K562 (cell line): Measurements from ENCODE around the gene LSM4. TPM values are rescaled to one million over a fixed set of nuclear protein-coding genes. Genes with fewer than 3 reads are reported as not detected.

Experiments used
- CXXC5 ChIP-seq: fragments of 250-450 bp; sonication (Bioruptor Pico); IDR thresholded peaks from 2 replicates; pipeline ENCODE4 v1.8.0; 2022; ENCODE audit warnings: inconsistent platforms, mild to moderate bottlenecking, moderate library complexity
- ETV1 ChIP-seq: fragments of 450-650 bp; conservative IDR thresholded peaks from 2 replicates; pipeline ENCODE4 v1.6.1; 2016; ENCODE audit warnings: missing genetic modification characterization, control low read depth, low read depth, missing compliant biosample characterization
- FOS ChIP-seq: IDR thresholded peaks from 3 replicates; pipeline ENCODE4 v1.6.1; 2011; ENCODE audit not compliant: insufficient read length; ENCODE audit errors: extremely low read depth
- HCFC1 ChIP-seq: IDR thresholded peaks from 2 replicates; pipeline ENCODE4 v1.6.1; 2012; ENCODE audit warnings: low read depth, low read length, improper control_type of control experiment
- HINFP ChIP-seq: fragments of 450-650 bp; conservative IDR thresholded peaks from 2 replicates; pipeline ENCODE4 v1.6.1; 2016; ENCODE audit warnings: missing genetic modification characterization, low read depth, mild to moderate bottlenecking, control low read depth, missing compliant biosample characterization
- KDM2B ChIP-seq: fragments of 250-450 bp; sonication (Bioruptor Pico); IDR thresholded peaks from 2 replicates; pipeline ENCODE4 v1.8.0; 2021; ENCODE audit warnings: mild to moderate bottlenecking, moderate library complexity
- KDM5B ChIP-seq: fragments of 200-600 bp; sonication (generic); IDR thresholded peaks from 2 replicates; pipeline ENCODE4 v1.6.1; 2012; ENCODE audit warnings: low read depth, mild to moderate bottlenecking, moderate library complexity, low read length, control low read depth, inconsistent platforms; ENCODE audit not compliant: insufficient replicate concordance
- MXI1 ChIP-seq: IDR thresholded peaks from 2 replicates; pipeline ENCODE4 v1.6.1; 2011; ENCODE audit warnings: low read depth, mild to moderate bottlenecking, improper control_type of control experiment, low read length
- RBM25 ChIP-seq: fragments of 200-400 bp; formaldehyde crosslinking; IDR thresholded peaks from 2 replicates; pipeline ENCODE4 v1.6.1; 2018; ENCODE audit warnings: low read length, low read depth, moderate library complexity; ENCODE audit not compliant: severe bottlenecking
- TRIM28 ChIP-seq: fragments of 450-650 bp; IDR thresholded peaks from 2 replicates; pipeline ENCODE4 v1.6.1; 2017
- XRCC4 ChIP-seq: IDR thresholded peaks from one replicate; pipeline ENCODE4 v1.6.1; 2011; ENCODE audit not compliant: insufficient read depth, insufficient read length; ENCODE audit errors: extremely low read depth
- YBX1 ChIP-seq: fragments of 450-650 bp; IDR thresholded peaks from 2 replicates; pipeline ENCODE4 v1.7.1; 2016; ENCODE audit warnings: mild to moderate bottlenecking
- ZBTB9 ChIP-seq: fragments of 450-650 bp; formaldehyde crosslinking; IDR thresholded peaks from 2 replicates; pipeline ENCODE4 v1.4.0; 2020; ENCODE audit warnings: mild to moderate bottlenecking, moderate library complexity
- ZKSCAN8 ChIP-seq: fragments of 200-800 bp; sonication (Bioruptor generic); IDR thresholded peaks from 2 replicates; pipeline ENCODE4 v1.6.1; 2016; ENCODE audit warnings: missing genetic modification characterization, missing compliant biosample characterization
- ZNF140 ChIP-seq: fragments of 250-450 bp; sonication (Bioruptor Pico); IDR thresholded peaks from 2 replicates; pipeline ENCODE4 v1.8.0; 2021; ENCODE audit warnings: moderate library complexity, mild to moderate bottlenecking, inconsistent platforms
- ZNF197 ChIP-seq: fragments of 200-800 bp; sonication (Bioruptor generic); IDR thresholded peaks from 2 replicates; pipeline ENCODE4 v1.6.1; 2016; ENCODE audit warnings: low read depth, missing genetic modification characterization, missing compliant biosample characterization
- ZNF263 ChIP-seq: sonication (generic); formaldehyde crosslinking; IDR thresholded peaks from 2 replicates; pipeline ENCODE4 v1.8.0; 2022; ENCODE audit warnings: mild to moderate bottlenecking, missing genetic modification reagents, borderline replicate concordance
- polyA plus RNA-seq, 8 experiments: library from polyadenylated mRNA; depleted of rRNA in 4 of 8; stranded (reverse) in 5 of 8; unstranded in 3 of 8; fragments of >200 nt; fragmentation: Nextera tagmentation in 2 of 8; fragmentation: Illumina TruSeq in 1 of 8; extraction: Ambion mirVana in 2 of 8; extraction: Trizol in 1 of 8; gene quantifications; 2 replicates each; pipeline versions ENCODE4 v1.2.1 to v1.2.3, GENCODE V29; 2011 to 2014; ENCODE audit warnings: inconsistent platforms in 1 of 8, missing spikeins in 1 of 8
- total RNA-seq, 7 experiments: library from RNA; depleted of rRNA in 6 of 7; stranded (reverse); fragments of >200 nt in 6 of 7; fragmentation: Illumina TruSeq in 2 of 7; extraction: Trizol in 2 of 7; gene quantifications; 2 replicates each; pipeline versions ENCODE4 v1.2.1 to v1.2.3, GENCODE V29; 2011 to 2021; ENCODE audit warnings: low replicate concordance in 1 of 7
- TF ChIP-seq, protein P1 (sequence below): sonication (generic); formaldehyde crosslinking; IDR thresholded peaks from 2 replicates; pipeline ENCODE4 v1.8.0; 2023; ENCODE audit warnings: missing genetic modification reagents, mild to moderate bottlenecking, borderline replicate concordance
- TF ChIP-seq, protein P2 (sequence below): sonication (generic); formaldehyde crosslinking; IDR thresholded peaks from 2 replicates; pipeline ENCODE4 v1.8.0; 2022; ENCODE audit warnings: missing genetic modification reagents, mild to moderate bottlenecking, moderate library complexity, borderline replicate concordance

The LSM4 gene
- total and polyA plus RNA-seq, 9 of the 15 experiments (the other 6 are each of a cell fraction or from before 2014, with no cell fraction given): 11.9 to 763 (median 202) TPM

DNA sequence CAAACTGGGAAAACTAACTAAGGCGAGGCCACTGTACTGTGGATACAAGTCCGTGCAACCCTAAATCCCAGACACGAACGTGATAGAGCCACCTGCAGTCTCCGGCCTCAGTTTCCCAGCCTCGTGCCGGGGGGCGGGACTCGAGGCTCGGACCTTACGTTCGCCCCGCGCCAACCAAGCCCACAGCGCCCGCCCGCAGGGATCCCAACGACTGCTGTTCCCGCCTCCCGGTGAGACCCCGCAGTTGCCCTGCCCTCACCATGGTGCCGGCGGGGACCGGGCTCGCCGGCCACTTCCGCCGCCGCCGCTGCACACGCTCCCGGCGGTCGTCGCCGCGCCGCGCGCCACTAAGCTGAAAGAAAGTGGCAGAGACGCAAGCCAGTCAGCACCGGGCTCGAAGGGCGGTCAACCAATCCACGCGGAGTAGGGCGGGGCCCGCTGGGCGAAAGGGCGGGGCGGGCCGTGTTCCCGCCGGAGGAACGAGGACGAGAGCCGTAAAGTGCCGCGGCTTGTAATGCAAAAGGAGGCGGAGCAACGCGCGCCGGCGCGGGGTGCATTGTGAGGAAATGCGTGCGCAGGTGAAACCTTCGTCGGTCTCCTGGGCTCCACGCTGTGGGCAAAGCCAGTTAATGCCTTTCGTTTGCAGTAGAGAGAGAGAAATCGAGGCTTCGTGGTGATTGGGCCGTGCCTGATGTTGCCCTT is at the start of gene LSM4 (continued):
- TF ChIP-seq KDM2B (CRISPR knock-in tag): 0 out of 2 replicates have a peak, but pooled peaks have one; percentile 41
- TF ChIP-seq ZNF263 (CRISPR knock-in tag): no peak; the same call in 1 of the 2 replicates
- TF ChIP-seq, protein P1, sequence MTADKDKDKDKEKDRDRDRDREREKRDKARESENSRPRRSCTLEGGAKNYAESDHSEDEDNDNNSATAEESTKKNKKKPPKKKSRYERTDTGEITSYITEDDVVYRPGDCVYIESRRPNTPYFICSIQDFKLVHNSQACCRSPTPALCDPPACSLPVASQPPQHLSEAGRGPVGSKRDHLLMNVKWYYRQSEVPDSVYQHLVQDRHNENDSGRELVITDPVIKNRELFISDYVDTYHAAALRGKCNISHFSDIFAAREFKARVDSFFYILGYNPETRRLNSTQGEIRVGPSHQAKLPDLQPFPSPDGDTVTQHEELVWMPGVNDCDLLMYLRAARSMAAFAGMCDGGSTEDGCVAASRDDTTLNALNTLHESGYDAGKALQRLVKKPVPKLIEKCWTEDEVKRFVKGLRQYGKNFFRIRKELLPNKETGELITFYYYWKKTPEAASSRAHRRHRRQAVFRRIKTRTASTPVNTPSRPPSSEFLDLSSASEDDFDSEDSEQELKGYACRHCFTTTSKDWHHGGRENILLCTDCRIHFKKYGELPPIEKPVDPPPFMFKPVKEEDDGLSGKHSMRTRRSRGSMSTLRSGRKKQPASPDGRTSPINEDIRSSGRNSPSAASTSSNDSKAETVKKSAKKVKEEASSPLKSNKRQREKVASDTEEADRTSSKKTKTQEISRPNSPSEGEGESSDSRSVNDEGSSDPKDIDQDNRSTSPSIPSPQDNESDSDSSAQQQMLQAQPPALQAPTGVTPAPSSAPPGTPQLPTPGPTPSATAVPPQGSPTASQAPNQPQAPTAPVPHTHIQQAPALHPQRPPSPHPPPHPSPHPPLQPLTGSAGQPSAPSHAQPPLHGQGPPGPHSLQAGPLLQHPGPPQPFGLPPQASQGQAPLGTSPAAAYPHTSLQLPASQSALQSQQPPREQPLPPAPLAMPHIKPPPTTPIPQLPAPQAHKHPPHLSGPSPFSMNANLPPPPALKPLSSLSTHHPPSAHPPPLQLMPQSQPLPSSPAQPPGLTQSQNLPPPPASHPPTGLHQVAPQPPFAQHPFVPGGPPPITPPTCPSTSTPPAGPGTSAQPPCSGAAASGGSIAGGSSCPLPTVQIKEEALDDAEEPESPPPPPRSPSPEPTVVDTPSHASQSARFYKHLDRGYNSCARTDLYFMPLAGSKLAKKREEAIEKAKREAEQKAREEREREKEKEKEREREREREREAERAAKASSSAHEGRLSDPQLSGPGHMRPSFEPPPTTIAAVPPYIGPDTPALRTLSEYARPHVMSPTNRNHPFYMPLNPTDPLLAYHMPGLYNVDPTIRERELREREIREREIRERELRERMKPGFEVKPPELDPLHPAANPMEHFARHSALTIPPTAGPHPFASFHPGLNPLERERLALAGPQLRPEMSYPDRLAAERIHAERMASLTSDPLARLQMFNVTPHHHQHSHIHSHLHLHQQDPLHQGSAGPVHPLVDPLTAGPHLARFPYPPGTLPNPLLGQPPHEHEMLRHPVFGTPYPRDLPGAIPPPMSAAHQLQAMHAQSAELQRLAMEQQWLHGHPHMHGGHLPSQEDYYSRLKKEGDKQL (CRISPR knock-in tag): no peak
- no peak for TF ChIP-seq ZKSCAN8
- no peak for TF ChIP-seq YBX1
- TF ChIP-seq, protein P2, sequence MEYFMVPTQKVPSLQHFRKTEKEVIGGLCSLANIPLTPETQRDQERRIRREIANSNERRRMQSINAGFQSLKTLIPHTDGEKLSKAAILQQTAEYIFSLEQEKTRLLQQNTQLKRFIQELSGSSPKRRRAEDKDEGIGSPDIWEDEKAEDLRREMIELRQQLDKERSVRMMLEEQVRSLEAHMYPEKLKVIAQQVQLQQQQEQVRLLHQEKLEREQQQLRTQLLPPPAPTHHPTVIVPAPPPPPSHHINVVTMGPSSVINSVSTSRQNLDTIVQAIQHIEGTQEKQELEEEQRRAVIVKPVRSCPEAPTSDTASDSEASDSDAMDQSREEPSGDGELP (CRISPR knock-in tag): peak; percentile 53; the same call in 1 of the 2 replicates
- no peak for TF ChIP-seq XRCC4
- peak; percentile 25; the same call in 1 of the 2 replicates for TF ChIP-seq ETV1 (tag)
- TF ChIP-seq TRIM28: no peak
- no peak for TF ChIP-seq ZNF197 (CRISPR knock-in tag)
- TF ChIP-seq KDM5B: peak; percentile 45
- no peak for TF ChIP-seq HINFP (tag)
- TF ChIP-seq CXXC5: peak; percentile 91
- TF ChIP-seq ZBTB9 (CRISPR knock-in tag): no peak; the same call in 1 of the 2 replicates
- peak; percentile 100 for TF ChIP-seq RBM25
- TF ChIP-seq FOS: peak; percentile 94
- TF ChIP-seq MXI1: no peak
- no peak for TF ChIP-seq ZNF140 (CRISPR knock-in tag)
- peak; percentile 55 for TF ChIP-seq HCFC1
